Right lung (tissue), 5 donors: Measurements from ENCODE around the gene SCAMP2. TPM values are rescaled to one million over a fixed set of nuclear protein-coding genes. Genes with fewer than 3 reads are reported as not detected.
"Not testable (repeated sequence)": the region's sequence is repeated elsewhere in the genome, so short reads cannot be mapped to it uniquely, and the experiment has no call there.

Source experiments
- DNase-seq, 2 donors: peaks; one replicate each; pipeline ENCODE4 v3.0.0-alpha.2; 2013
- polyA plus RNA-seq, 5 donors: library from polyadenylated mRNA; unstranded; fragments of 120-200 nt; gene quantifications; one replicate each; pipeline versions ENCODE4 v1.2.1 to v1.2.3, GENCODE V29; 2013; ENCODE audit warnings: inconsistent platforms in 1 of 5, low replicate concordance in 1 of 5; ENCODE audit not compliant: insufficient read length in 5 of 5, insufficient read depth in 1 of 5

Gene SCAMP2
- polyA plus RNA-seq, 5 donors, result 41.9 to 64.1 (median 48.2) TPM

GRCh38 chr15:74892313-74892712 is 19.1 kb upstream of the SCAMP2 start:
- DNase-seq, result no peak

- DNase-seq, result no peak
Observed at GRCh38 chr15:74891469-74891868, 18.3 kb upstream of the SCAMP2 start.

- DNase-seq, result no peak
Observed at GRCh38 chr15:74890665-74890960, 17.4 kb upstream of the SCAMP2 start.

- DNase-seq, result peak; percentile 72 to 80
Observed at GRCh38 chr15:74889883-74890664, 16.9 kb upstream of the SCAMP2 start, which contains the start of gene MPI. Gene MPI, plus strand, starts transcription at chr15:74890042. Its CDS starts 32 bp downstream, at chr15:74890074.

- DNase-seq, result no peak
Observed at GRCh38 chr15:74889390-74889882, 16.3 kb upstream of the SCAMP2 start.

GRCh38 chr15:74888716-74889115 is 15.6 kb upstream of the SCAMP2 start:
- DNase-seq, result no peak

GRCh38 chr15:74887537-74888193 is 14.5 kb upstream of the SCAMP2 start:
- not testable (repeated sequence) for DNase-seq

GRCh38 chr15:74885461-74885860 is 12.3 kb upstream of the SCAMP2 start:
- no peak for DNase-seq

GRCh38 chr15:74884428-74885223 is 11.5 kb upstream of the SCAMP2 start:
- DNase-seq, result no peak

- DNase-seq, result no peak
Observed at GRCh38 chr15:74882528-74882927, 9.4 kb upstream of the SCAMP2 start.

- no peak for DNase-seq
Observed at GRCh38 chr15:74878273-74878672, 5.1 kb upstream of the SCAMP2 start.

GRCh38 chr15:74873756-74874424 is 725 bp upstream of the SCAMP2 start:
- DNase-seq, result no peak

GRCh38 chr15:74872702-74873035 is 496 bp downstream of the SCAMP2 start:
- no peak for DNase-seq

GRCh38 chr15:74870436-74871215 is 2.5 kb downstream of the SCAMP2 start:
- no peak for DNase-seq

- peak; percentile 44 to 57 for DNase-seq
Observed at GRCh38 chr15:74869726-74870407, 3.3 kb downstream of the SCAMP2 start.

GRCh38 chr15:74869372-74869725 is 3.8 kb downstream of the SCAMP2 start:
- no peak for DNase-seq

GRCh38 chr15:74868059-74868458 is 5.1 kb downstream of the SCAMP2 start:
- DNase-seq, result no peak

GRCh38 chr15:74867466-74868038 is 5.6 kb downstream of the SCAMP2 start:
- no peak for DNase-seq

- no peak for DNase-seq
Observed at GRCh38 chr15:74866090-74866489, 7.1 kb downstream of the SCAMP2 start.

- DNase-seq, result no peak
Observed at GRCh38 chr15:74865316-74865715, 7.8 kb downstream of the SCAMP2 start.
